Brain microvascular endothelial cell (primary cell): Measurements from ENCODE around the gene NAGLU.
A peak's percentile ranks its signal among the peaks of the same experiment; 100 is the strongest.

Source experiments
- DNase-seq: peaks from one replicate; pipeline ENCODE4 v3.0.0-alpha.2; 2020
- H3K27ac ChIP-seq: fragments of 250-450 bp; sonication (Bioruptor Pico); 2 replicates; pipeline ENCODE4 v1.5.1; 2020; ENCODE audit warnings: mild to moderate bottlenecking, moderate library complexity
- H3K27me3 ChIP-seq: fragments of 250-450 bp; sonication (Bioruptor Pico); replicated peaks from 2 replicates; pipeline ENCODE4 v1.5.1; 2020; ENCODE audit warnings: mild to moderate bottlenecking
- H3K36me3 ChIP-seq: fragments of 250-450 bp; sonication (Bioruptor Pico); replicated peaks from 2 replicates; pipeline ENCODE4 v1.5.1; 2020; ENCODE audit warnings: mild to moderate bottlenecking
- H3K4me3 ChIP-seq: 2 replicates; pipeline ENCODE4 v1.5.1; 2011; ENCODE audit warnings: low read depth, mild to moderate bottlenecking, control low read depth, low read length, moderate library complexity
- CTCF ChIP-seq: IDR thresholded peaks from 2 replicates; pipeline ENCODE4 v1.5.1; 2011; ENCODE audit warnings: low read depth, mild to moderate bottlenecking, moderate library complexity, low read length, control low read depth, inconsistent platforms; ENCODE audit errors: missing control alignments
- in situ Hi-C: cut with HindIII; loops from 2 replicates; pipeline ENCODE4 v1.10.0; 2017; ENCODE audit warnings: low sequenced_read_pairs, low pct_ligation_motif_present

The NAGLU gene

GRCh38 chr17:42571435-42572225, 35.6 kb downstream of the NAGLU start:
- H3K27ac ChIP-seq = no peak overlapping the region
- H3K36me3 ChIP-seq = peaks cover 49% of the 10 kb centered on the region
- H3K27me3 ChIP-seq = no peaks in the 10 kb centered on the region
- no peak overlapping the region for H3K4me3 ChIP-seq
- no peak for TF ChIP-seq CTCF
- no peak for DNase-seq
- in situ Hi-C loops = no loop called here

- DNase-seq = no peak
- in situ Hi-C loops = no loop called here
These were observed 37.1 kb downstream of the NAGLU start for GRCh38 chr17:42573095-42573494.

GRCh38 chr17:42574463-42574862, 38.4 kb downstream of the NAGLU start:
- Histone ChIP-seq H3K27ac (no peak overlapping the region), H3K27me3 (no peaks in the 10 kb centered on the region), H3K36me3 (peaks cover 39% of the 10 kb centered on the region), H3K4me3 (no peak overlapping the region)
- no peak for TF ChIP-seq CTCF
- in situ Hi-C loops = no loop called here
- DNase-seq = no peak

More at GRCh38 chr17:42573095-42573494, 37.1 kb downstream of the NAGLU start:
- Histone ChIP-seq H3K27me3 (no peaks in the 10 kb centered on the region), H3K27ac (no peak overlapping the region), H3K4me3 (no peak overlapping the region), H3K36me3 (peaks cover 49% of the 10 kb centered on the region)
- no peak for TF ChIP-seq CTCF

GRCh38 chr17:42577140-42577531, 41.1 kb downstream of the NAGLU start:
- in situ Hi-C loops = no loop called here

GRCh38 chr17:42577532-42578281, 41.7 kb downstream of the NAGLU start, which contains the start of gene PSMC3IP:
Gene PSMC3IP, minus strand, starts transcription at chr17:42577729. Its CDS starts 43 bp downstream, at chr17:42577686.
- TF ChIP-seq CTCF = peak; percentile 62
- H3K4me3 ChIP-seq = peak within 1 kb of the TSS; percentile 92
- in situ Hi-C loops = no loop called here
- peak within 1 kb of the TSS; percentile 48 for H3K27ac ChIP-seq
- DNase-seq = peak; percentile 92
- H3K27me3 ChIP-seq = no peaks in the 10 kb centered on the region
- peaks cover 35% of the 10 kb centered on the region for H3K36me3 ChIP-seq

More at GRCh38 chr17:42577140-42577531, 41.1 kb downstream of the NAGLU start:
- no peak for TF ChIP-seq CTCF
- Histone ChIP-seq H3K27ac (peak overlapping the region; percentile 13), H3K4me3 (peak overlapping the region; percentile 92), H3K27me3 (no peaks in the 10 kb centered on the region), H3K36me3 (peaks cover 33% of the 10 kb centered on the region)
- no peak for DNase-seq
